ENCODE results near the gene MAPK1IP1L. TPM values are rescaled to one million over a fixed set of nuclear protein-coding genes. Genes with fewer than 3 reads are reported as not detected.

The MAPK1IP1L gene
- total RNA-seq, 2 experiments from 2014 or later = 24.6 to 94.8 TPM

- DNase-seq (ENCODE audit: low spot score) = peak; percentile 36
- peaks cover 20% of the 10 kb centered on the region for H3K36me3 ChIP-seq (ENCODE audit: insufficient read depth, low read length)
- peak overlapping the region; percentile 42 for H3K27ac ChIP-seq (ENCODE audit: low read depth, low read length, poor library complexity, severe bottlenecking)
- peak overlapping the region; percentile 29 for H3K4me3 ChIP-seq (ENCODE audit: low read depth, low read length, poor library complexity, severe bottlenecking)
- no peaks in the 10 kb centered on the region for H3K79me2 ChIP-seq (ENCODE audit: insufficient read depth, low read depth, low read length)
- no peaks in the 10 kb centered on the region for H3K9me2 ChIP-seq (ENCODE audit: insufficient read depth, low read length)
- no TSS peak for BruUV-seq (replicated peaks)
- peaks cover 29% of the 10 kb centered on the region for H3K4me1 ChIP-seq (ENCODE audit: insufficient read depth, low read length, poor library complexity, severe bottlenecking)
- H3K9me3 ChIP-seq (ENCODE audit: low read length) = no peaks in the 10 kb centered on the region
- intact Hi-C loops (cut with micrococcal nuclease; ENCODE audit: unreplicated experiment) = no loop called here
- peak overlapping the region; percentile 66 for H3K4me2 ChIP-seq (ENCODE audit: low read length)
- CTCF ChIA-PET (ENCODE audit: unreplicated experiment) = interaction anchor here (1.2 kb wide), 1 partner anchor 27 kb away, joined by 4 read pairs; no protein-coding TSS in a partner anchor
- H2AFZ ChIP-seq (ENCODE audit: low read length) = peak overlapping the region; percentile 35; the same call in 1 of the 2 replicates
- no peak for TF ChIP-seq EZH2phosphoT487 (IDR thresholded peaks at IDR 0.05; ENCODE audit: borderline replicate concordance, low read depth, low read length)
- TF ChIP-seq, protein P1, sequence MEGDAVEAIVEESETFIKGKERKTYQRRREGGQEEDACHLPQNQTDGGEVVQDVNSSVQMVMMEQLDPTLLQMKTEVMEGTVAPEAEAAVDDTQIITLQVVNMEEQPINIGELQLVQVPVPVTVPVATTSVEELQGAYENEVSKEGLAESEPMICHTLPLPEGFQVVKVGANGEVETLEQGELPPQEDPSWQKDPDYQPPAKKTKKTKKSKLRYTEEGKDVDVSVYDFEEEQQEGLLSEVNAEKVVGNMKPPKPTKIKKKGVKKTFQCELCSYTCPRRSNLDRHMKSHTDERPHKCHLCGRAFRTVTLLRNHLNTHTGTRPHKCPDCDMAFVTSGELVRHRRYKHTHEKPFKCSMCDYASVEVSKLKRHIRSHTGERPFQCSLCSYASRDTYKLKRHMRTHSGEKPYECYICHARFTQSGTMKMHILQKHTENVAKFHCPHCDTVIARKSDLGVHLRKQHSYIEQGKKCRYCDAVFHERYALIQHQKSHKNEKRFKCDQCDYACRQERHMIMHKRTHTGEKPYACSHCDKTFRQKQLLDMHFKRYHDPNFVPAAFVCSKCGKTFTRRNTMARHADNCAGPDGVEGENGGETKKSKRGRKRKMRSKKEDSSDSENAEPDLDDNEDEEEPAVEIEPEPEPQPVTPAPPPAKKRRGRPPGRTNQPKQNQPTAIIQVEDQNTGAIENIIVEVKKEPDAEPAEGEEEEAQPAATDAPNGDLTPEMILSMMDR (conservative IDR thresholded peaks at IDR 0.05; ENCODE audit: low read length) = no peak
- H4K20me1 ChIP-seq (ENCODE audit: insufficient read depth, low read length) = no peaks in the 10 kb centered on the region
- POLR2A ChIA-PET = interaction anchor here (0.5 to 3.6 kb wide), 18 partner anchors 11 to 588 kb away, joined by 3 to 15 read pairs (median 4); partner anchors contain the start of genes MAPK1IP1L, SOCS4 and WDHD1
These were observed 20.6 kb downstream of the MAPK1IP1L start for GRCh38 chr14:55071870-55072640.

DNA sequence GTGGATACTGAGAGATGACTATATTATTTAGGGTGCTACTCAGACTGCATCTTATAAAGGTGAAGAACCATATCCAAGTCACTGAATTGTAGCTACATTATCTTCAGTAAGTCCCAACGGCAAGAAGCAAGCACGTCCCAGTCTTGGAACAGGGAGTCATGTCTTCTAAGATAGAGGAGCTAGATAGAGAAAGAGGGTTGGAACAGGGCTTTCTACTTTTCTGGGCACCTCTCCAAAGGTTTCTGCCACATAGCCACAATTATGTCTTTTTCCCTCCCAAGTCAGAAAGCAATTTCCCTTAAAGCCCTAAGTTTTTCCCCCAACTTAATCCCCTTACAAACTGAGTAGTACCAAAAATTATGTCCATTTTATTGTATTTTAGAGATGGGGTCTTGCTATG lies 22.4 kb downstream of the MAPK1IP1L start:
- POLR2A ChIA-PET = interaction anchor here (1.1 kb wide), 1 partner anchor 9 kb away, joined by 3 read pairs; no protein-coding TSS in a partner anchor
- H3K79me2 ChIP-seq (ENCODE audit: insufficient read depth, low read depth, low read length) = no peaks in the 10 kb centered on the region
- intact Hi-C loops (cut with micrococcal nuclease; ENCODE audit: unreplicated experiment) = no loop called here
- no peak for DNase-seq (ENCODE audit: low spot score)
- no peak overlapping the region for H3K4me2 ChIP-seq (ENCODE audit: low read length)
- H2AFZ ChIP-seq (ENCODE audit: low read length) = no peak overlapping the region
- no peaks in the 10 kb centered on the region for H3K9me2 ChIP-seq (ENCODE audit: insufficient read depth, low read length)
- BruUV-seq (replicated peaks) = no TSS peak
- H3K4me1 ChIP-seq (ENCODE audit: insufficient read depth, low read length, poor library complexity, severe bottlenecking) = peaks cover 29% of the 10 kb centered on the region
- no peak overlapping the region for H3K27ac ChIP-seq (ENCODE audit: low read depth, low read length, poor library complexity, severe bottlenecking)
- CTCF ChIA-PET (ENCODE audit: unreplicated experiment) = no interaction called here
- TF ChIP-seq EZH2phosphoT487 (IDR thresholded peaks at IDR 0.05; ENCODE audit: borderline replicate concordance, low read depth, low read length) = no peak
- TF ChIP-seq, protein P1 (conservative IDR thresholded peaks at IDR 0.05; ENCODE audit: low read length) = no peak
- no peaks in the 10 kb centered on the region for H4K20me1 ChIP-seq (ENCODE audit: insufficient read depth, low read length)
- H3K36me3 ChIP-seq (ENCODE audit: insufficient read depth, low read length) = 0 out of 2 replicates have a peak, but pooled peaks cover 7% of the 10 kb centered on the region
- H3K4me3 ChIP-seq (ENCODE audit: low read depth, low read length, poor library complexity, severe bottlenecking) = no peak overlapping the region
- H3K9me3 ChIP-seq (ENCODE audit: low read length) = no peaks in the 10 kb centered on the region

DNA sequence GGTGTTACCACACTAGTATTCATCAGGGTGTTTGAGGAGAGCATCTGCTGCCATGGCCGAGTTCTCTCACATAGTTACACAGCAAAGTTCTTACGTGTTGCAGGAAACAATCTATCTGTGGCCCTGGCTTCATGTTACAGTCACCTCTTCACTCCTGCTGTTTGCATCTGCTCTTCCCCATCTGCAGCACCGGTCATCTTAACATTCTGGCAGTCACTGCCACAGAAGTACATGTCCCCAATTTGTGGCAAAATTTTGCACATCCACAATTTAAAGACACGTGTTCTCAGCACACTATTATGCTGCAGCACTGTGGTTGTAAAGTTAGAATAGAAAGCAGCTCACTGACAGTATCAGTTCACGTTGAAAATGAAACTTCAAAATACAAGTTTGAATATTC lies 23.2 kb downstream of the MAPK1IP1L start:
- ChIA-PET POLR2A (interaction anchor here (0.9 to 1.1 kb wide), 2 partner anchors 15 to 40 kb away, joined by 3 to 4 read pairs; no protein-coding TSS in a partner anchor), CTCF (ENCODE audit: unreplicated experiment) (no interaction called here)
- Histone ChIP-seq H4K20me1 (ENCODE audit: insufficient read depth, low read length) (no peaks in the 10 kb centered on the region), H3K9me2 (ENCODE audit: insufficient read depth, low read length) (no peaks in the 10 kb centered on the region), H3K9me3 (ENCODE audit: low read length) (no peaks in the 10 kb centered on the region), H3K4me3 (ENCODE audit: low read depth, low read length, poor library complexity, severe bottlenecking) (peak overlapping the region; percentile 3), H3K79me2 (ENCODE audit: insufficient read depth, low read depth, low read length) (no peaks in the 10 kb centered on the region), H2AFZ (ENCODE audit: low read length) (peak overlapping the region; percentile 75), H3K4me2 (ENCODE audit: low read length) (peak overlapping the region; percentile 58), H3K4me1 (ENCODE audit: insufficient read depth, low read length, poor library complexity, severe bottlenecking) (peaks cover 29% of the 10 kb centered on the region), H3K27ac (ENCODE audit: low read depth, low read length, poor library complexity, severe bottlenecking) (no peak overlapping the region), H3K36me3 (ENCODE audit: insufficient read depth, low read length) (0 out of 2 replicates have a peak, but pooled peaks cover 4% of the 10 kb centered on the region)
- no TSS peak for BruUV-seq (replicated peaks)
- no peak for TF ChIP-seq EZH2phosphoT487 (IDR thresholded peaks at IDR 0.05; ENCODE audit: borderline replicate concordance, low read depth, low read length)
- peak; percentile 43 for DNase-seq (ENCODE audit: low spot score)
- intact Hi-C loops (cut with micrococcal nuclease; ENCODE audit: unreplicated experiment) = no loop called here
